NCI-H2196 treated with DMSO at 0.1 percent for 48 hours (cell line): ENCODE measurements around the gene EXOC3L2.

Experiments used
- DNase-seq: peaks from one replicate; lab custom pipeline; 2025; ENCODE audit not compliant: unreplicated experiment; lab: John Stamatoyannopoulos, UW

Gene EXOC3L2

GRCh38 chr19:45180936-45181335 lies 64.3 kb downstream of the EXOC3L2 start:
- DNase-seq = no peak

GRCh38 chr19:45179892-45180370 lies 65.3 kb downstream of the EXOC3L2 start:
- no peak for DNase-seq

- no peak for DNase-seq
Measured at GRCh38 chr19:45179072-45179891, 65.9 kb downstream of the EXOC3L2 start.

GRCh38 chr19:45178262-45179071 lies 66.7 kb downstream of the EXOC3L2 start, which contains the start of gene BLOC1S3:
Gene BLOC1S3 (plus strand): TSS chr19:45178784. CDS start chr19:45179297, 513 bp downstream.
- DNase-seq = peak; percentile 100

GRCh38 chr19:45177817-45178261 lies 67.4 kb downstream of the EXOC3L2 start, which contains the start of gene TRAPPC6A:
Gene TRAPPC6A (minus strand): TSS chr19:45178237. CDS start chr19:45178218, 19 bp downstream.
- no peak for DNase-seq

GRCh38 chr19:45175515-45176345 lies 69.5 kb downstream of the EXOC3L2 start:
- DNase-seq = no peak

GRCh38 chr19:45173816-45174215 lies 71.4 kb downstream of the EXOC3L2 start:
- no peak for DNase-seq

- DNase-seq = no peak
Measured at GRCh38 chr19:45172611-45173208, 72.5 kb downstream of the EXOC3L2 start.

GRCh38 chr19:45172173-45172572 lies 73.0 kb downstream of the EXOC3L2 start:
- DNase-seq = no peak

GRCh38 chr19:45171211-45171623 lies 74.0 kb downstream of the EXOC3L2 start:
- DNase-seq = no peak

- DNase-seq = no peak
Measured at GRCh38 chr19:45170146-45171106, 74.8 kb downstream of the EXOC3L2 start.

GRCh38 chr19:45169602-45170001 lies 75.6 kb downstream of the EXOC3L2 start:
- DNase-seq = no peak

- no peak for DNase-seq
Measured at GRCh38 chr19:45168767-45169351, 76.3 kb downstream of the EXOC3L2 start.

GRCh38 chr19:45166723-45167252 lies 78.4 kb downstream of the EXOC3L2 start:
- no peak for DNase-seq

- DNase-seq = no peak
Measured at GRCh38 chr19:45164577-45165335, 80.5 kb downstream of the EXOC3L2 start.

- DNase-seq = no peak
Measured at GRCh38 chr19:45163751-45164460, 81.3 kb downstream of the EXOC3L2 start.

- no peak for DNase-seq
Measured at GRCh38 chr19:45163156-45163555, 82.1 kb downstream of the EXOC3L2 start.
